HG03354 (cell line): Measurements from ENCODE around the gene SMTNL1.
A peak's percentile ranks its signal among the peaks of the same experiment; 100 is the strongest.
"Not testable (repeated sequence)": the region's sequence is repeated elsewhere in the genome, so short reads cannot be mapped to it uniquely, and the experiment has no call there.

Experiments used
- ATAC-seq: cut with Tn5 transposase; IDR thresholded peaks from one replicate; pipeline ENCODE4 v1.9.1; 2021; ENCODE audit warnings: mild to moderate bottlenecking; ENCODE audit not compliant: unreplicated experiment, poor library complexity, severe bottlenecking

The SMTNL1 gene

DNA sequence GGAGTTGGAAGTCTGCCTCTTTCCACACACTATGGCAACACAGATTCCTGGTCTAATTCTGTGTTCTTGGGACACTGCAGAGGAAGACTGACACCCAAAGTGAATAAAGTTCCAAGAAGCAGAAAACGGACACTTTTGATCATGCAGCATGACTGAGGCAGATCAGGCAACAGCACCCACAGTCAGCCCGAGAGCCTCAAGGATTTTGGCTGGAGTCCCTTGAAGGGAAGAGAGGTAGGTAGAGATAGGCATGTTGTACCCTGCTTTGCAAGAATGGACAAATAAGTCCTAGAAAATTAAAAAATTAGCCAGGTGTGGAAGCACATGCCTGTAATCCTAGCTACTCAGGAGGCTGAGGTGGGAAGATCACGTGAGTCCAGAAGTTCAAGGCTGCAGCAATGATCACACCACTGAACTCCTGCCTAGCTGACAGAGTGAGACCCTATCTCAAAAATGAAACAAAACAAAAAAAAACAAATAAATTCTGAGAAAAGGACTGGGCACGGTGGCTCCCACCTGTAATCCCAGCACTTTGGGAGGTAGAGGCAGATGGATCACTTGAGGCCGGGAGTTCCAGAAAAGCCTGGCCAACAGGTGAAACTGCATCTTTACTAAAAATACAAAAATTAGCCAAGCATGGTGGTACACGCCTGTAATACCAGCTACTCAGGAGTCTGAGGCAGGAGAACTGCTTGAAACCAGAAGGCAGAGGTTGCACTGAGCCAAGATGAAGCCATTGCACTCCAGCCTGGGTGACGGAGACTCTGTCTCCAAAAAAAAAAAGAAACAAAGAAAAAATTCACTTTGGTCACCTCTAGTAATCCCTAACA is 28.8 kb upstream of the SMTNL1 start:
- no peak for ATAC-seq

GRCh38 chr11:57511741-57512430 is 25.5 kb upstream of the SMTNL1 start:
- no peak for ATAC-seq

DNA sequence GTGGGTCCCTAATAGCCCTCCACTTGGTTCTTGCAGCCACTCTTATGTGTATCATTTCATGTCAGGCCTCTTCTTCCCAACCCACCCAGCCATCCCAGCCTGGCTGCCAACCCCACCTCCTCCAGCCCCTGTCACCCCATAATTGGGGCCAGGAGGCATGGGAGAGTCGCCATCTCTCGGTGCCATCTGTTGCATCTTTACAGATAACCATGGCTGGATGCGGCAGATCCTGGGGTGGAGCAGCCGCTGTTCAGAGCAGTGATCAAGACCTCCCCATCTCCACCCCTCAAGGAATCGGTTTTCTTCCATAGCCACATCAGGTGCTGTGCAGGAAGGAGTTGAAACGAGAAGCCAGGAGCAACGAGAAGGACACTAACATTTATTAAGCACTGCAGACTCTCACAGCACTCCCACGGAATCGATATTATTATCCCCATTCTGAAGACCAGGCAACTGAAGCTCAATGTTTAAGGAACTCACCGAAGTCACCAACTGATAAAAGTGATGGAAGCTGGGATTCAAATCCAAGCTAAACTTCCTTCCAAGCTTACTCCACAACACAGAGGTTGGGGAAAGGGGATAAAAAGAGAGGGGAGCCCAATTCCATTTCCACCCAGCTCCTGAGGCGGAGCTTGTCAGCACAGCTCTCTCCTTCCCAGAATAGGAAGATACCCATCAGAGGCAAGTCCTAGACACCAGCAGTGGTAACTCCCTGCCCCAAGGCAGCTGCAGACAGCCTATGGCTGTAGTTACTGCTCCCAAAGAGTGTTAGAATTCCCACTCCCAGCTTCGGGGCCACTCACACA is 24.5 kb upstream of the SMTNL1 start:
- no peak for ATAC-seq

GRCh38 chr11:57513452-57513795 is 24.0 kb upstream of the SMTNL1 start:
- no peak for ATAC-seq

DNA sequence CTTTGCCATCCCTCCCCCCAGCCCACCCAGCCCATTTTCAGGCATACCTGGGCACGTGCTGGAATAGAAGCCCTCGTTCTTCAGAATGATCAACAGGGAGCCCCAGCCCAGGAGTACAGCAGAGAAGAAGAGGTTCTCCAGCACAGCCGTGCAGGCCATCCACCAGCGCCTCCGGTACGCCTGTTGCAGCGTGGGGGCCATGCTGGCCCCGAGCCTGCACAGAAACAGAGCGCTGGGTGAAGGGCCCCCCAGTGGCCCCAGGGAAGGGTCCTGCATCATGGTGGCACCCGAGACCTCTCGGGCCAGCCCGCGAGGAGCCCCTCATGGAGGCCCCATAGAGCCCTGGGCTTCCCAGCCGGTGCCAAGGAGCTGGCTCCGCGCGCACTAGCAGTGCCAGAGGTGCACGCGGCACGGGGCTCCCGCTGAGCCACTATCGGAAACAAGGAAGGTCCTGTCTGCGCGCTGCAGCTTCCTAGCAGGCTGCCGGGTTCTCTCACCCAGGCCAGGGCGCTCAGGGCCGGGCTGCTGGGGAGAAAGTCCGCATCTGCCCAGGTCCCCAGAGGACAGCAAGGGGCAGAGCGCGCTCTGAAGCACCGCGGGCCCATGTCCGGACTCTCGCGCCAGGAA is 23.4 kb upstream of the SMTNL1 start:
- ATAC-seq = peak; percentile 38

GRCh38 chr11:57514538-57515331 is 22.7 kb upstream of the SMTNL1 start:
- ATAC-seq = peak; percentile 54

GRCh38 chr11:57515332-57516060 is 21.9 kb upstream of the SMTNL1 start, which contains the start of gene SLC43A1:
SLC43A1 (minus strand) TSS chr11:57515702; CDS start chr11:57514111, 1,591 bp downstream.
- ATAC-seq = peak; percentile 49

DNA sequence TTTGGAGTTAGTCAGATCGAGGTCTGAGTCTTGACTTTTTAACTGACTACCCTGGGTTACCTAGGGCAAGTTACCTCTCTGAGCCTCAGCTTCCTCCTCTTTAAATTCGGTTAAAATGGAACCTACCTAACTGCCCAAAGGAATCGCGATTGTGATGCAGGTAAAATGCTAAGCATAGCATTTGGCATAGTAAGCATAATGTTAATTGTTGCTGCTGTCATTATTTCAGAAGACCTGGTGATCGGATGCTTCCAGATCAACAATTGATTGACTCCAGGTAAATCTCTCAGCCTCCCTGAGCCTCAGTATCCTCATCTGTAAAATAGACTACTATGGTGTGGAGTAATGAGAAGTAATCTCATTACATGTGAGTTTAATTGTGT is 21.3 kb upstream of the SMTNL1 start:
- no peak for ATAC-seq

GRCh38 chr11:57521116-57521515 is 16.3 kb upstream of the SMTNL1 start:
- ATAC-seq = no peak

GRCh38 chr11:57523419-57523818 is 14.0 kb upstream of the SMTNL1 start:
- no peak for ATAC-seq

- ATAC-seq = no peak
These were observed 10.3 kb upstream of the SMTNL1 start for GRCh38 chr11:57527056-57527631.

DNA sequence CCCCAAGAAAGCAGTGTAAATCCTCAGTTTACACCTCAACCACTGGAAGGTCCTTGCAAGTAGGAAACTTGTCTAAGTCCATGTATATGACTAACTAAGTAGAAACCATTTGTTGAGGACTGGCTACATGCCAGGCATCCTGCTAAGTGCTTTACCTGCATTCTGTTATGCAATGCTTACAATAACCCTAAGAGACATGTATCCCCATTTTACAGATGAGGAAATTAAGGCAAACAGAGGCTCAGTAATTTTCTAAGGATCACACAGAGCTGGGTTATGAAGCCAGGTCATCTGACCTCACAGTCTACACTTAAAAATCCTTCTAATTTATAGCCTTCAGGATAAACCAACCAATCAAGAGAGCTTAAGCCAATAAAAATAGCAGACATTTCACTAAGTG is 8.4 kb upstream of the SMTNL1 start:
- ATAC-seq = no peak

DNA sequence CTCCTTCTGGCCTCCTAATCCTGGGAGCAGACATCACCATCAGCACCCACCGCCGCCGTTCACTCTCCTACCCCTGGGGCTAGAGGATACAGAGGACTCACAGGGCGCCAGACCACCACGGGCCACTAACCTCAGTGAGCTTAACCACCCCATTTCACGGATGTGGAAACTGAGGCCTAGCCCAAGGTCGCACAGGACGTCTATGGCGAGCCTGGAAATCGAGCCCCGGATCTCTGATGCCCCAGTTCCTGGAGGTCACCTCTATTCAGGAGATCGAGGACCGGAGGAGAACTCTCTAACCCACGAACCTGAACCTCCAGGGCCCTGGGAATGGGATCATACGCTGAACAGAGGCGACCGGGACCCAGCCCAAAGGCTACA is 7.2 kb upstream of the SMTNL1 start:
- no peak for ATAC-seq

GRCh38 chr11:57530596-57531507 is 6.5 kb upstream of the SMTNL1 start, which contains the start of gene TIMM10:
TIMM10 (minus strand) TSS chr11:57530754; CDS start chr11:57530189, 565 bp downstream.
- peak; percentile 98 for ATAC-seq

DNA sequence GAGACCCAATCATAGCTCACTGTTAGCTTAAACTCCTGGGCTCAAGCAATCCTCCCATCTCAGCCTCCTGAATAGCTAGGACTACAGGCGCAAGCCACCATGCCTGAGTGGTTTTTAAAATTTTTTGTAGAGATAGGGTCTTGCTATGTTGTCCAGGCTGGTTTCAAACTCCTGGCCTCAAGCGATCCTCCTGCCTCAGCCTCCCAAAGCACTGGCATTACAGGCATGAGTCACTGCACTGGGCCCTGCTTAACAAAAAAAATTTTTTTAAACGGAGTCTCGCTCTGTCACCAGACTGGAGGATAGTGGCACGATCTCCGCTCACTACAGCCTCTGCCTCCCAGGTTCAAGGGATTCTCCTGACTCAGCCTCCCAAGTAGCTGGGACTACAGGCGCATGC is 2.9 kb upstream of the SMTNL1 start:
- ATAC-seq = not testable (repeated sequence)

- ATAC-seq = no peak
These were observed 1.9 kb downstream of the SMTNL1 start for GRCh38 chr11:57539342-57539741.

- no peak for ATAC-seq
These were observed 3.8 kb downstream of the SMTNL1 start for GRCh38 chr11:57541169-57541568.
